IPS DF 6.9 (cell line): Measurements from ENCODE around the gene TMEM147.

Source experiments
- DNase-seq: peaks from one replicate; pipeline ENCODE4 v3.0.0-alpha.2; 2013; ENCODE audit warnings: low read depth, low spot score
- H3K27ac ChIP-seq: one replicate; pipeline ENCODE4 v1.5.1; 2013; ENCODE audit warnings: low read length, control low read depth
- H3K27me3 ChIP-seq: 2 replicates; pipeline ENCODE4 v1.6.1; 2013; ENCODE audit warnings: mild to moderate bottlenecking, low read length; ENCODE audit not compliant: control insufficient read depth, insufficient read depth
- H3K36me3 ChIP-seq: 2 replicates; pipeline ENCODE4 v1.6.1; 2013; ENCODE audit warnings: low read length; ENCODE audit not compliant: control insufficient read depth, insufficient read depth
- H3K4me1 ChIP-seq: 2 replicates; pipeline ENCODE4 v1.6.1; 2013; ENCODE audit warnings: low read length; ENCODE audit not compliant: control insufficient read depth, insufficient read depth
- H3K4me3 ChIP-seq: 2 replicates; pipeline ENCODE4 v1.5.1; 2013; ENCODE audit warnings: mild to moderate bottlenecking, low read length
- H3K9me3 ChIP-seq: 2 replicates; pipeline ENCODE4 v1.6.1; 2013; ENCODE audit warnings: low read length, inconsistent platforms; ENCODE audit not compliant: control insufficient read depth, insufficient read depth
- WGBS: extraction: QIAGEN DNeasy Blood & Tissue Kit; methylation state at CpG from one replicate; pipeline ENCODE4 v1.1.7; 2013; ENCODE audit warnings: mixed read lengths, missing lambda C conversion rate; ENCODE audit not compliant: insufficient read length, insufficient coverage; 5-methylcytosine and 5-hydroxymethylcytosine counted together

Gene TMEM147

GRCh38 chr19:35546532-35546931 is 1.1 kb downstream of the TMEM147 start:
- Histone ChIP-seq H3K4me1 (no peaks in the 10 kb centered on the region; the same call in 1 of the 2 replicates), H3K4me3 (no peak overlapping the region; the same call in 1 of the 2 replicates), H3K36me3 (peaks cover 21% of the 10 kb centered on the region), H3K27me3 (no peaks in the 10 kb centered on the region), H3K9me3 (no peaks in the 10 kb centered on the region), H3K27ac (no peak overlapping the region)
- DNase-seq: no peak
- WGBS: no CpG with 5 or more reads among the region's 8 CpGs

- no peak for DNase-seq
- no peak overlapping the region for H3K27ac ChIP-seq
- no peak overlapping the region for H3K4me3 ChIP-seq
- no peaks in the 10 kb centered on the region for H3K27me3 ChIP-seq
- H3K9me3 ChIP-seq: no peaks in the 10 kb centered on the region
- WGBS: no CpG with 5 or more reads among the region's 6 CpGs
- H3K4me1 ChIP-seq: no peaks in the 10 kb centered on the region; the same call in 1 of the 2 replicates
- H3K36me3 ChIP-seq: peaks cover 12% of the 10 kb centered on the region
Measured at GRCh38 chr19:35549174-35549788, 3.9 kb downstream of the TMEM147 start.

- no peak overlapping the region for H3K27ac ChIP-seq
- H3K9me3 ChIP-seq: no peaks in the 10 kb centered on the region
- H3K4me3 ChIP-seq: no peak overlapping the region
- no CpG with 5 or more reads among the region's 15 CpGs for WGBS
- H3K36me3 ChIP-seq: peaks cover 12% of the 10 kb centered on the region
- H3K4me1 ChIP-seq: no peaks in the 10 kb centered on the region; the same call in 1 of the 2 replicates
- DNase-seq: no peak
- H3K27me3 ChIP-seq: no peaks in the 10 kb centered on the region
Measured at GRCh38 chr19:35549879-35550523, 4.6 kb downstream of the TMEM147 start.

GRCh38 chr19:35551091-35551810 is 5.8 kb downstream of the TMEM147 start:
- H3K27me3 ChIP-seq: no peaks in the 10 kb centered on the region
- no CpG with 5 or more reads among the region's 21 CpGs for WGBS

GRCh38 chr19:35552534-35553384 is 7.3 kb downstream of the TMEM147 start:
- no peak overlapping the region for H3K27ac ChIP-seq
- DNase-seq: no peak
- H3K9me3 ChIP-seq: no peaks in the 10 kb centered on the region
- H3K4me3 ChIP-seq: no peak overlapping the region
- H3K36me3 ChIP-seq: peaks cover 6% of the 10 kb centered on the region
- no CpG with 5 or more reads among the region's 13 CpGs for WGBS
- peaks cover 2% of the 10 kb centered on the region; the same call in 1 of the 2 replicates for H3K4me1 ChIP-seq
- H3K27me3 ChIP-seq: no peaks in the 10 kb centered on the region

More at GRCh38 chr19:35551091-35551810, 5.8 kb downstream of the TMEM147 start:
- no peak for DNase-seq
- H3K4me3 ChIP-seq: no peak overlapping the region
- H3K9me3 ChIP-seq: no peaks in the 10 kb centered on the region
- no peaks in the 10 kb centered on the region; the same call in 1 of the 2 replicates for H3K4me1 ChIP-seq
- H3K36me3 ChIP-seq: peaks cover 12% of the 10 kb centered on the region
- H3K27ac ChIP-seq: no peak overlapping the region

GRCh38 chr19:35553385-35554000 is 8.1 kb downstream of the TMEM147 start:
- no CpG with 5 or more reads among the region's 14 CpGs for WGBS
- Histone ChIP-seq H3K4me1 (peaks cover 3% of the 10 kb centered on the region; the same call in 1 of the 2 replicates), H3K36me3 (peaks cover 6% of the 10 kb centered on the region), H3K27ac (no peak overlapping the region), H3K9me3 (no peaks in the 10 kb centered on the region), H3K4me3 (no peak overlapping the region), H3K27me3 (no peaks in the 10 kb centered on the region)
- DNase-seq: no peak

GRCh38 chr19:35554076-35554475 is 8.7 kb downstream of the TMEM147 start:
- H3K4me3 ChIP-seq: no peak overlapping the region
- H3K27ac ChIP-seq: no peak overlapping the region
- H3K36me3 ChIP-seq: peaks cover 6% of the 10 kb centered on the region
- peaks cover 5% of the 10 kb centered on the region; the same call in 1 of the 2 replicates for H3K4me1 ChIP-seq
- no peaks in the 10 kb centered on the region for H3K27me3 ChIP-seq
- no CpG with 5 or more reads among the region's 5 CpGs for WGBS
- no peaks in the 10 kb centered on the region for H3K9me3 ChIP-seq
- DNase-seq: no peak

GRCh38 chr19:35555301-35556005 is 10.0 kb downstream of the TMEM147 start:
- no peak for DNase-seq
- no CpG with 5 or more reads among the region's 30 CpGs for WGBS
- Histone ChIP-seq H3K36me3 (peaks cover 6% of the 10 kb centered on the region), H3K4me3 (no peak overlapping the region), H3K4me1 (peaks cover 5% of the 10 kb centered on the region; the same call in 1 of the 2 replicates), H3K27ac (no peak overlapping the region), H3K9me3 (no peaks in the 10 kb centered on the region), H3K27me3 (no peaks in the 10 kb centered on the region)

- WGBS: 100% methylated on average over 2 of the region's 9 CpGs
Measured at GRCh38 chr19:35556025-35556590, 10.7 kb downstream of the TMEM147 start.

More at GRCh38 chr19:35556025-35556590, 10.7 kb downstream of the TMEM147 start:
- Histone ChIP-seq H3K27ac (no peak overlapping the region), H3K36me3 (no peaks in the 10 kb centered on the region), H3K4me3 (no peak overlapping the region), H3K4me1 (peaks cover 5% of the 10 kb centered on the region; the same call in 1 of the 2 replicates), H3K9me3 (no peaks in the 10 kb centered on the region), H3K27me3 (no peaks in the 10 kb centered on the region)
- DNase-seq: no peak
